H9 (cell line): ENCODE measurements around the gene SACM1L. TPM values are rescaled to one million over a fixed set of nuclear protein-coding genes. Genes with fewer than 3 reads are reported as not detected.

Experiments
- DNase-seq: peaks from one replicate; pipeline ENCODE4 v3.0.0-alpha.2; 2017
- H2AFZ ChIP-seq: one replicate; pipeline ENCODE4 v1.6.1; 2013; ENCODE audit warnings: mild to moderate bottlenecking, low read length, control low read depth, moderate library complexity
- H2AK5ac ChIP-seq: 2 replicates; pipeline ENCODE4 v1.6.1; 2013; ENCODE audit warnings: low read length, control low read depth, mixed read lengths; ENCODE audit not compliant: insufficient read length
- H2BK120ac ChIP-seq: one replicate; pipeline ENCODE4 v1.6.1; 2013; ENCODE audit warnings: low read depth, mild to moderate bottlenecking, low read length, control low read depth, inconsistent platforms; ENCODE audit not compliant: poor library complexity, severe bottlenecking
- H2BK12ac ChIP-seq: 2 replicates; pipeline ENCODE4 v1.6.1; 2013; ENCODE audit warnings: low read length, control low read depth, mixed read lengths, low read depth; ENCODE audit not compliant: insufficient read length
- H2BK15ac ChIP-seq: 2 replicates; pipeline ENCODE4 v1.6.1; 2013; ENCODE audit warnings: low read depth, low read length, control low read depth
- H2BK20ac ChIP-seq: one replicate; pipeline ENCODE4 v1.6.1; 2013; ENCODE audit warnings: low read depth, mild to moderate bottlenecking, low read length, control low read depth, inconsistent platforms; ENCODE audit not compliant: poor library complexity, severe bottlenecking
- H2BK5ac ChIP-seq: 2 replicates; pipeline ENCODE4 v1.6.1; 2013; ENCODE audit warnings: low read length, control low read depth, mixed read lengths; ENCODE audit not compliant: insufficient read length
- H3K14ac ChIP-seq: 2 replicates; pipeline ENCODE4 v1.6.1; 2013; ENCODE audit warnings: low read length, control low read depth; ENCODE audit not compliant: insufficient read depth
- H3K18ac ChIP-seq: 2 replicates; pipeline ENCODE4 v1.6.1; 2013; ENCODE audit warnings: low read depth, mild to moderate bottlenecking, mixed read lengths, low read length, control low read depth; ENCODE audit not compliant: insufficient read length
- H3K23ac ChIP-seq: 2 replicates; pipeline ENCODE4 v1.6.1; 2013; ENCODE audit warnings: low read length, control low read depth, mixed read lengths, low read depth; ENCODE audit not compliant: insufficient read length
- H3K23me2 ChIP-seq: 2 replicates; pipeline ENCODE4 v1.6.1; 2013; ENCODE audit warnings: low read depth, mild to moderate bottlenecking, mixed read lengths, low read length, control low read depth; ENCODE audit not compliant: insufficient read length, poor library complexity, severe bottlenecking
- H3K27ac ChIP-seq: 2 replicates; pipeline ENCODE4 v1.5.1; 2013; ENCODE audit warnings: low read length, control low read depth, mixed read lengths, low read depth; ENCODE audit not compliant: insufficient read length
- H3K27me3 ChIP-seq: 2 replicates; pipeline ENCODE4 v1.6.1; 2013; ENCODE audit warnings: low read length, control low read depth, inconsistent platforms; ENCODE audit not compliant: insufficient read depth
- H3K4ac ChIP-seq: 2 replicates; pipeline ENCODE4 v1.6.1; 2013; ENCODE audit warnings: low read depth, mild to moderate bottlenecking, control low read depth, inconsistent platforms, low read length, moderate library complexity
- H3K4me1 ChIP-seq: 2 replicates; pipeline ENCODE4 v1.6.1; 2013; ENCODE audit warnings: low read length, control low read depth, inconsistent platforms; ENCODE audit not compliant: insufficient read depth
- H3K4me2 ChIP-seq: 2 replicates; pipeline ENCODE4 v1.6.1; 2013; ENCODE audit warnings: low read length, control low read depth, mixed read lengths; ENCODE audit not compliant: insufficient read length, insufficient read depth
- H3K56ac ChIP-seq: 2 replicates; pipeline ENCODE4 v1.6.1; 2013; ENCODE audit warnings: low read depth, mild to moderate bottlenecking, mixed read lengths, low read length, control low read depth; ENCODE audit not compliant: insufficient read length
- H3K79me1 ChIP-seq: 2 replicates; pipeline ENCODE4 v1.6.1; 2013; ENCODE audit warnings: low read depth, mild to moderate bottlenecking, moderate library complexity, low read length, control low read depth, inconsistent platforms; ENCODE audit not compliant: insufficient read depth, poor library complexity, severe bottlenecking
- H3K79me2 ChIP-seq: 2 replicates; pipeline ENCODE4 v1.6.1; 2013; ENCODE audit warnings: low read length, control low read depth, inconsistent platforms; ENCODE audit not compliant: insufficient read depth
- H3K9ac ChIP-seq: 2 replicates; pipeline ENCODE4 v1.6.1; 2013; ENCODE audit warnings: low read length, control low read depth, mixed read lengths; ENCODE audit not compliant: insufficient read length; ENCODE audit errors: extremely low read depth
- H3K9me3 ChIP-seq: one replicate; pipeline ENCODE4 v1.6.1; 2013; ENCODE audit warnings: low read depth, low read length, inconsistent platforms; ENCODE audit not compliant: control insufficient read depth
- H3T11ph ChIP-seq: one replicate; pipeline ENCODE4 v1.6.1; 2013; ENCODE audit warnings: mild to moderate bottlenecking, low read length, control low read depth, inconsistent platforms
- H4K20me1 ChIP-seq: one replicate; pipeline ENCODE4 v1.6.1; 2013; ENCODE audit not compliant: control insufficient read depth, insufficient read length, insufficient read depth
- H4K5ac ChIP-seq: 2 replicates; pipeline ENCODE4 v1.6.1; 2013; ENCODE audit warnings: low read depth, mild to moderate bottlenecking, mixed read lengths, low read length, control low read depth; ENCODE audit not compliant: insufficient read length
- H4K8ac ChIP-seq: replicated peaks from 2 replicates; pipeline ENCODE4 v1.6.1; 2013; ENCODE audit warnings: low read length, control low read depth, mixed read lengths, low read depth; ENCODE audit not compliant: insufficient read length
- H4K91ac ChIP-seq: 2 replicates; pipeline ENCODE4 v1.6.1; 2013; ENCODE audit warnings: low read depth, mild to moderate bottlenecking, moderate library complexity, mixed read lengths, low read length, control low read depth; ENCODE audit not compliant: insufficient read length
- H3K27ac Mint-ChIP-seq, 3 experiments: 2 replicates in 2 of 3; 3 replicates in 1 of 3; pipeline ENCODE4 v1.8.0; 2020 to 2021; ENCODE audit warnings: mixed read lengths in 3 of 3, mild to moderate bottlenecking in 1 of 3, moderate library complexity in 1 of 3
- H3K27me3 Mint-ChIP-seq: 2 replicates; pipeline ENCODE4 v1.8.0; 2021; ENCODE audit warnings: low read depth, mild to moderate bottlenecking, moderate library complexity, mixed read lengths
- H3K36me3 Mint-ChIP-seq, 3 experiments: 2 replicates in 2 of 3; 3 replicates in 1 of 3; pipeline ENCODE4 v1.8.0; 2020 to 2021; ENCODE audit warnings: low read depth in 3 of 3, mixed read lengths in 3 of 3; ENCODE audit not compliant: insufficient read depth in 1 of 3
- H3K4me1 Mint-ChIP-seq, 2 experiments: 2 replicates each; pipeline ENCODE4 v1.8.0; 2020; ENCODE audit warnings: mixed read lengths in 2 of 2
- H3K4me3 Mint-ChIP-seq, 2 experiments: 2 replicates in 1 of 2; 3 replicates in 1 of 2; pipeline ENCODE4 v1.8.0; 2020 to 2021; ENCODE audit warnings: mild to moderate bottlenecking in 2 of 2, mixed read lengths in 2 of 2, moderate library complexity in 1 of 2
- H3K9me3 Mint-ChIP-seq, 2 experiments: 2 replicates in 1 of 2; 3 replicates in 1 of 2; pipeline ENCODE4 v1.8.0; 2020; ENCODE audit warnings: mild to moderate bottlenecking in 2 of 2, mixed read lengths in 2 of 2, moderate library complexity in 1 of 2
- CTCF ChIP-seq: fragments of 200-600 bp; sonication (generic); conservative IDR thresholded peaks from 3 replicates; pipeline ENCODE4 v1.8.0; 2021; ENCODE audit warnings: antibody characterized with exemption, mild to moderate bottlenecking
- WGBS: extraction: QIAGEN DNeasy Blood & Tissue Kit; methylation state at CpG from one replicate; pipeline ENCODE4 v1.1.7; 2013; ENCODE audit warnings: missing lambda C conversion rate, low lambda C conversion rate, mixed read lengths; ENCODE audit not compliant: insufficient read length; ENCODE audit errors: extremely low coverage; 5-methylcytosine and 5-hydroxymethylcytosine counted together
- total RNA-seq: library from RNA; stranded (reverse); gene quantifications from 2 replicates; pipeline ENCODE4 v1.2.1, GENCODE V29; 2021

The SACM1L gene
- total RNA-seq, 1 experiment from 2014 or later: 52.8 TPM

- Histone ChIP-seq H3K79me1 (no peaks in the 10 kb centered on the region), H4K8ac (no peak overlapping the region), H3K9ac (no peak overlapping the region), H3K4me2 (no peak overlapping the region), H2AK5ac (no peak overlapping the region), H3K9me3 (no peaks in the 10 kb centered on the region), H3K27me3 (no peaks in the 10 kb centered on the region), H2AFZ (no peak overlapping the region), H4K91ac (no peak overlapping the region), H2BK20ac (no peak overlapping the region), H4K5ac (no peak overlapping the region), H3K4ac (peak overlapping the region; percentile 75; the same call in 1 of the 2 replicates), H2BK12ac (no peak overlapping the region), H3T11ph (no peak overlapping the region), H3K27ac (no peak overlapping the region), H3K23me2 (no peaks in the 10 kb centered on the region), H3K18ac (no peak overlapping the region), H3K79me2 (no peaks in the 10 kb centered on the region), H4K20me1 (no peaks in the 10 kb centered on the region), H3K14ac (no peak overlapping the region), H2BK5ac (no peak overlapping the region), H3K56ac (no peak overlapping the region), H2BK120ac (no peak overlapping the region), H3K4me1 (peaks cover 10% of the 10 kb centered on the region), H2BK15ac (no peak overlapping the region), H3K23ac (no peak overlapping the region)
- Mint-ChIP-seq H3K36me3 (peaks cover 23 to 66% (median 62%) of the 10 kb centered on the region in 3 experiments; a peak in 6 of 7 replicates), H3K4me3 (peak overlapping the region in 1 of 2 experiments; percentile 30; a peak in 1 of 5 replicates), H3K9me3 (no peaks in the 10 kb centered on the region), H3K27ac (peak overlapping the region; percentile 62 to 89 (median 69)), H3K27me3 (no peaks in the 10 kb centered on the region), H3K4me1 (peaks cover 36 to 46% of the 10 kb centered on the region in 2 experiments)
- no peak for DNase-seq
- no CpG with 5 or more reads among the region's 7 CpGs for WGBS
- no peak for TF ChIP-seq CTCF
Measured at GRCh38 chr3:45676325-45677032, 12.7 kb upstream of the SACM1L start.
